GM12878 (cell line): ENCODE data around the gene PCGF1. TPM values are rescaled to one million over a fixed set of nuclear protein-coding genes. Genes with fewer than 3 reads are reported as not detected.

Source experiments
- ATAC-seq: fragments of 200-7000 bp; cut with Tn5 transposase; 3 replicates; pipeline ENCODE4 v1.9.1; 2020; ENCODE audit warnings: mild to moderate bottlenecking, moderate library complexity
- BruUV-seq: library from RNA; stranded (reverse); fragments of 400-500 nt; replicated peaks from 2 replicates; lab custom pipeline; 2021; lab: Mats Ljungman, UMichigan
- CTCF ChIA-PET: fragments of 300-600 bp; sonication (Branson Sonifier 250); formaldehyde crosslinking; extraction: SDS; loops from one replicate; lab custom pipeline; 2021; ENCODE audit warnings: inconsistent platforms; lab: Yijun Ruan, JAX
- POLR2A ChIA-PET: fragments of 350-600 bp; formaldehyde crosslinking; extraction: SDS; loops from one replicate; lab custom pipeline; 2021; ENCODE audit warnings: inconsistent platforms; lab: Charles Lee
- RAD21 ChIA-PET: fragments of 300-600 bp; sonication (Branson Sonifier 250); formaldehyde crosslinking; loops from one replicate; lab custom pipeline; 2023; ENCODE audit warnings: antibody characterized with exemption; ENCODE audit not compliant: unreplicated experiment; lab: Charles Lee
- SMC1A ChIA-PET: fragments of 300-600 bp; sonication (Branson Sonifier 250); formaldehyde crosslinking; loops from one replicate; lab custom pipeline; 2023; ENCODE audit not compliant: unreplicated experiment, uncharacterized antibody; lab: Charles Lee
- DNase-seq: peaks from one replicate; pipeline ENCODE4 v3.0.0-alpha.2; 2011; ENCODE audit warnings: low read depth, low spot score
- FAIRE-seq: peaks from 3 replicates; lab custom pipeline; 2011; peaks lifted over from hg19 to GRCh38; lab: Jason Lieb, UNC
- H2AFZ ChIP-seq: 2 replicates; pipeline ENCODE4 v1.6.0; 2011; ENCODE audit warnings: low read depth, low read length, control low read depth; ENCODE audit not compliant: control insufficient read depth
- H3K27ac ChIP-seq: 2 replicates; pipeline ENCODE4 v1.5.1; 2011; ENCODE audit warnings: control low read depth; ENCODE audit not compliant: control insufficient read depth, insufficient read depth
- H3K27me3 ChIP-seq, 2 experiments: replicated peaks in 1 of 2; 2 replicates each; pipeline versions ENCODE4 v1.6.0 to v1.6.1; 2011; ENCODE audit warnings: low read length in 1 of 2; ENCODE audit not compliant: control insufficient read depth in 2 of 2, insufficient read depth in 2 of 2
- H3K36me3 ChIP-seq, 2 experiments: 2 replicates each; pipeline ENCODE4 v1.5.1; 2011; ENCODE audit warnings: low read length in 1 of 2; ENCODE audit not compliant: control insufficient read depth in 2 of 2, insufficient read depth in 2 of 2
- H3K4me1 ChIP-seq: 2 replicates; pipeline ENCODE4 v1.6.1; 2011; ENCODE audit warnings: mild to moderate bottlenecking, low read length, moderate library complexity, mixed read lengths; ENCODE audit not compliant: control insufficient read depth, insufficient read depth
- H3K4me2 ChIP-seq: 2 replicates; pipeline ENCODE4 v1.6.0; 2011; ENCODE audit warnings: control low read depth; ENCODE audit not compliant: control insufficient read depth, insufficient read depth
- H3K4me3 ChIP-seq: fragments of 200-600 bp; sonication (generic); 2 replicates; pipeline ENCODE4 v1.5.1; 2016
- H3K79me2 ChIP-seq: 2 replicates; pipeline ENCODE4 v1.6.0; 2011; ENCODE audit warnings: low read length; ENCODE audit not compliant: control insufficient read depth, insufficient read depth
- H3K9ac ChIP-seq: 2 replicates; pipeline ENCODE4 v1.8.0; 2011; ENCODE audit warnings: low read length, control low read depth, mixed read lengths; ENCODE audit not compliant: control insufficient read depth, insufficient read depth
- H3K9me3 ChIP-seq: replicated peaks from 3 replicates; pipeline ENCODE4 v1.5.1; 2011; ENCODE audit warnings: mild to moderate bottlenecking, low read length; ENCODE audit not compliant: control insufficient read depth, insufficient read depth
- H4K20me1 ChIP-seq: 2 replicates; pipeline ENCODE4 v1.6.0; 2011; ENCODE audit not compliant: control insufficient read depth, insufficient read depth
- BRCA1 ChIP-seq: IDR thresholded peaks from 2 replicates; pipeline ENCODE4 v1.6.1; 2011; ENCODE audit warnings: low read depth, low read length, improper control_type of control experiment
- CEBPB ChIP-seq, 2 experiments: fragments of 150-350 bp in 1 of 2; IDR thresholded peaks; 2 replicates each; pipeline ENCODE4 v1.6.1; 2012 to 2014; ENCODE audit warnings: low read depth in 2 of 2, low read length in 2 of 2, borderline replicate concordance in 1 of 2, inconsistent platforms in 1 of 2
- DPF2 ChIP-seq: fragments of 450-650 bp; IDR thresholded peaks from 2 replicates; pipeline ENCODE4 v1.6.1; 2017; ENCODE audit warnings: mild to moderate bottlenecking
- ELK1 ChIP-seq: IDR thresholded peaks from 2 replicates; pipeline ENCODE4 v1.6.1; 2012; ENCODE audit warnings: low read depth, low read length, improper control_type of control experiment
- HDGF ChIP-seq: fragments of 450-650 bp; IDR thresholded peaks from 2 replicates; pipeline ENCODE4 v1.6.1; 2016; ENCODE audit warnings: antibody characterized with exemption
- HSF1 ChIP-seq: fragments of 150-350 bp; IDR thresholded peaks from 2 replicates; pipeline ENCODE4 v1.6.1; 2014; ENCODE audit warnings: mild to moderate bottlenecking, low read depth, low read length
- MXI1 ChIP-seq: fragments of 150-350 bp; IDR thresholded peaks from 2 replicates; pipeline ENCODE4 v1.6.1; 2011; ENCODE audit warnings: low read depth, mild to moderate bottlenecking, inconsistent platforms, low read length, improper control_type of control experiment
- MYC ChIP-seq: IDR thresholded peaks from 2 replicates; pipeline ENCODE4 v1.6.1; 2011; ENCODE audit warnings: mild to moderate bottlenecking, low read length, moderate library complexity, inconsistent platforms; ENCODE audit not compliant: insufficient read depth, insufficient replicate concordance, insufficient read length, severe bottlenecking
- SUZ12 ChIP-seq: fragments of 200-600 bp; sonication (generic); IDR thresholded peaks from one replicate; pipeline ENCODE4 v1.6.1; 2018; ENCODE audit warnings: antibody characterized with exemption, mild to moderate bottlenecking; ENCODE audit not compliant: unreplicated experiment
- WGBS: methylation state at CpG from one replicate; pipeline ENCODE4 v1.1.6; 2016; ENCODE audit warnings: low lambda C conversion rate; ENCODE audit not compliant: insufficient replicate concordance, insufficient coverage; ENCODE audit errors: missing lambda C conversion rate; 5-methylcytosine and 5-hydroxymethylcytosine counted together
- in situ Hi-C: fragments of 300-500 bp; cut with MboI; formaldehyde crosslinking; loops from 9 replicates; pipeline ENCODE4 v1.14.3; 2018; ENCODE audit warnings: mixed read lengths
- intact Hi-C: fragments of 100-400 bp; cut with micrococcal nuclease; formaldehyde crosslinking; loops from one replicate; pipeline ENCODE4 v1.14.2; 2022; ENCODE audit not compliant: unreplicated experiment
- polyA plus RNA-seq, 11 experiments: library from polyadenylated mRNA; depleted of rRNA in 4 of 11; unstranded in 6 of 11; stranded (reverse) in 5 of 11; fragments of >200 nt; fragmentation: Nextera tagmentation in 4 of 11; fragmentation: Illumina TruSeq in 1 of 11; extraction: Ambion mirVana in 4 of 11; extraction: Trizol in 1 of 11; gene quantifications; 1 replicate in 1 of 11; 2 replicates in 10 of 11; pipeline versions ENCODE4 v1.2.1 to v1.2.3, GENCODE V29; 2011 to 2016; ENCODE audit warnings: inconsistent platforms in 2 of 11, missing spikeins in 2 of 11, low read depth in 1 of 11
- total RNA-seq, 4 experiments: library from RNA; depleted of rRNA in 3 of 4; stranded (reverse); fragments of >200 nt in 3 of 4; fragmentation: Illumina TruSeq in 1 of 4; extraction: Trizol in 1 of 4; gene quantifications; 2 replicates each; pipeline versions ENCODE4 v1.2.1 to v1.2.3, GENCODE V29; 2013 to 2021
- TF ChIP-seq, protein P1 (sequence below): fragments of 450-650 bp; IDR thresholded peaks from 2 replicates; pipeline ENCODE4 v1.6.1; 2017; ENCODE audit warnings: antibody characterized with exemption, mild to moderate bottlenecking, moderate library complexity

PCGF1 gene
- total and polyA plus RNA-seq, 10 of the 15 experiments (the other 5 are each of a cell fraction or from before 2014, with no cell fraction given): 23.1 to 50.8 (median 27.4) TPM

- Histone ChIP-seq H3K4me2 (no peak overlapping the region), H3K79me2 (peaks cover 12% of the 10 kb centered on the region), H3K27ac (no peak overlapping the region), H2AFZ (no peak overlapping the region), H3K4me3 (no peak overlapping the region), H3K36me3 (peaks cover 0 to 7% of the 10 kb centered on the region in 2 experiments; a peak in 1 of 4 replicates), H3K9me3 (no peaks in the 10 kb centered on the region), H4K20me1 (no peaks in the 10 kb centered on the region), H3K4me1 (peaks cover 28% of the 10 kb centered on the region), H3K9ac (no peak overlapping the region), H3K27me3 (peaks cover 5 to 12% of the 10 kb centered on the region in 2 experiments; a peak in 2 of 4 replicates)
- no peak for DNase-seq
- CTCF ChIA-PET: interaction anchor here (0.7 to 13.9 kb wide), 11 partner anchors 8 to 170 kb away, joined by 3 to 231 read pairs (median 7); partner anchors contain the start of genes AUP1, CCDC142, DQX1 and HTRA2
- no TSS peak for BruUV-seq
- ATAC-seq: no peak
- RAD21 ChIA-PET: interaction anchor here (1.3 to 3.3 kb wide), 5 partner anchors 25 to 82 kb away, joined by 3 to 21 read pairs (median 10); partner anchors contain the start of genes AUP1, HTRA2 and WBP1
- FAIRE-seq: no peak
- SMC1A ChIA-PET: interaction anchor here (1.2 to 7.0 kb wide), 8 partner anchors 20 to 88 kb away, joined by 3 to 71 read pairs (median 8); partner anchors contain the start of genes CCDC142, DQX1 and TTC31
- TF ChIP-seq DPF2 (no peak), ELK1 (no peak), HDGF (no peak), CEBPB (IDR thresholded peaks at IDR 0.05; ENCODE audit: borderline replicate concordance in 1 of 2, low read depth in 2 of 2, low read length in 2 of 2) (no peak), SUZ12 (no peak), MXI1 (no peak), BRCA1 (no peak), MYC (no peak), HSF1 (no peak)
- TF ChIP-seq, protein P1, sequence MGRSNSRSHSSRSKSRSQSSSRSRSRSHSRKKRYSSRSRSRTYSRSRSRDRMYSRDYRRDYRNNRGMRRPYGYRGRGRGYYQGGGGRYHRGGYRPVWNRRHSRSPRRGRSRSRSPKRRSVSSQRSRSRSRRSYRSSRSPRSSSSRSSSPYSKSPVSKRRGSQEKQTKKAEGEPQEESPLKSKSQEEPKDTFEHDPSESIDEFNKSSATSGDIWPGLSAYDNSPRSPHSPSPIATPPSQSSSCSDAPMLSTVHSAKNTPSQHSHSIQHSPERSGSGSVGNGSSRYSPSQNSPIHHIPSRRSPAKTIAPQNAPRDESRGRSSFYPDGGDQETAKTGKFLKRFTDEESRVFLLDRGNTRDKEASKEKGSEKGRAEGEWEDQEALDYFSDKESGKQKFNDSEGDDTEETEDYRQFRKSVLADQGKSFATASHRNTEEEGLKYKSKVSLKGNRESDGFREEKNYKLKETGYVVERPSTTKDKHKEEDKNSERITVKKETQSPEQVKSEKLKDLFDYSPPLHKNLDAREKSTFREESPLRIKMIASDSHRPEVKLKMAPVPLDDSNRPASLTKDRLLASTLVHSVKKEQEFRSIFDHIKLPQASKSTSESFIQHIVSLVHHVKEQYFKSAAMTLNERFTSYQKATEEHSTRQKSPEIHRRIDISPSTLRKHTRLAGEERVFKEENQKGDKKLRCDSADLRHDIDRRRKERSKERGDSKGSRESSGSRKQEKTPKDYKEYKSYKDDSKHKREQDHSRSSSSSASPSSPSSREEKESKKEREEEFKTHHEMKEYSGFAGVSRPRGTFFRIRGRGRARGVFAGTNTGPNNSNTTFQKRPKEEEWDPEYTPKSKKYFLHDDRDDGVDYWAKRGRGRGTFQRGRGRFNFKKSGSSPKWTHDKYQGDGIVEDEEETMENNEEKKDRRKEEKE: no peak
- 100% methylated on average over 3 of the region's 3 CpGs for WGBS
- POLR2A ChIA-PET: interaction anchor here (0.9 to 2.2 kb wide), 8 partner anchors 12 to 83 kb away, joined by 3 to 10 read pairs (median 6); partner anchors contain the start of genes AUP1, CCDC142, DQX1 and MRPL53
- intact Hi-C loops (no loop called here), in situ Hi-C loops (no loop called here)
Observed at GRCh38 chr2:74504591-74504990, 2.9 kb downstream of the PCGF1 start.
